SIG-M5 treated with dmso at 0.1 percent for 504 hours (cell line): ENCODE measurements around the gene SLC7A5.
"Not testable (repeated sequence)": the region's sequence is repeated elsewhere in the genome, so short reads cannot be mapped to it uniquely, and the experiment has no call there.

Experiments used
- DNase-seq: peaks from one replicate; lab custom pipeline; 2025; ENCODE audit not compliant: unreplicated experiment; lab: John Stamatoyannopoulos, UW

The SLC7A5 gene

DNA sequence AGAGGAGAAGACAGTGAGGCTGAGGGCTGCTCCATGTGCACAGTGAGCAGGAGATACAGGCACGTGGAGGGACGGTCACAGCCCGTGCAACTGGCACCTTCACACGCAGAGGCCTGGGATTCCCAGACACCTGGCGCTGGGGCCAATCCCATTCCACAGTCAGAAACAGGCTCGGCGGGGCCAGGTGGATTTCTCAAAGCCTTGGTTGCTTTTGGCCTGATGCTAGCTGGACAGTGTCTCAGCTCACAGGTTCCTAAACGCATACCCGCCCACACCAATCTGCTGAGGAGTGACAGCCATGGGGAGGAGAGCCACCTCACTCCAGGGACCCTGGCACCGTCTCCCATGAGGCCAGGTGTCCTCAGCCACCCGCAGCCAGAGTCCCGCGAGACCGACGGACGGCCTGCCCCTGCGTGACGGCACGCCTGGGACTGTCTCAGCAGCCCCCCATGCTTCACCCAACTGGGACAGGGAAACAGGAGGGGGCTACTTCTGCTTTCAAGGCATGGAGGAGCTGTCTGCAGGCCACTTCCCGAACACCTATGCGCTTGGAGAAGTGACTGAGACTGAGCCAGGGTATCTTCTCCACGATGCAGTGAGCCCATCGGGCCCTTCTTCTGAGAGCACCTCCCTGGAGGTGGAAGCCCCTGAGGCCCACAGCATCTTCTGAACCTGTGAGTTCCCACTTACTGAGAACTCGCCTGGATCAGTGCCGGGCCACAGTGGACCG, 6.5 kb downstream of the SLC7A5 start:
- not testable (repeated sequence) for DNase-seq

- not testable (repeated sequence) for DNase-seq
These were observed 7.8 kb downstream of the SLC7A5 start for GRCh38 chr16:87861300-87862099.

DNA sequence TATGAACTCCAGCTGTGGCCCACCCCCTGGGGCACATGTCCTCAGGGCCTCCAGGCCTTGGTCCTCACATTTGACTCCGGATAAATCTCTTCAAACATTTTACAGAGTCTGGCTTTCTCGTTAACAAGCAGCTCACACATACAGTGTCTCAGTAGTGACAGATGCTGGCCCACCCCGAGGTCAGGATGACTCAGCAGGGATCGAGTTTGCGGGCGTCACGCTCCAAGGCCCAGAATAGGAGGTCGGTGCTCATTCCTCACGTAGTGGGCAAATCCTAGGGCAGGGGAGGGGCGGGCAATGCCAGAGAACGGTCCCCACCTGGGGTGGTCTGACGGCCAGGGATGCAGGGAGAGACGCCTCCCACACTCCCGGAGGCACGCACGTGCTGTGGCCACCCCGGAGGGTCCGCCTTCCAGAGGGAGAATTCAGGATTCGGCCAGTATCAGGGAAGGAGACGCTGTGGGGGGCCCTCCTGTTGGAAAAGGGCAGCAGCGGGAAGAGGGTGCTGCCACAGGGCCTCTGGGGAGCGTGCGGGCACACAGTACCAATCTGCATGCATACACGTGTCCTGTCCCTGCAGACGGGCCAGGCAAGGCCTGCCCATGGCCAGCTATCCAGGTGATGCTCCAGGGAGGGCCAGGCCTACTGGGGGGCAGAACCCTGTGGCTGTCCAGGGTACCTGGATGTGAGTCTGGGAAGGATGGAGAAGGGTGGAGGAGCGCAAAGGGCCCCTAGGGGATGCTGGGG, 8.6 kb downstream of the SLC7A5 start:
- DNase-seq, result no peak

GRCh38 chr16:87858151-87858993, 10.9 kb downstream of the SLC7A5 start:
- not testable (repeated sequence) for DNase-seq

DNA sequence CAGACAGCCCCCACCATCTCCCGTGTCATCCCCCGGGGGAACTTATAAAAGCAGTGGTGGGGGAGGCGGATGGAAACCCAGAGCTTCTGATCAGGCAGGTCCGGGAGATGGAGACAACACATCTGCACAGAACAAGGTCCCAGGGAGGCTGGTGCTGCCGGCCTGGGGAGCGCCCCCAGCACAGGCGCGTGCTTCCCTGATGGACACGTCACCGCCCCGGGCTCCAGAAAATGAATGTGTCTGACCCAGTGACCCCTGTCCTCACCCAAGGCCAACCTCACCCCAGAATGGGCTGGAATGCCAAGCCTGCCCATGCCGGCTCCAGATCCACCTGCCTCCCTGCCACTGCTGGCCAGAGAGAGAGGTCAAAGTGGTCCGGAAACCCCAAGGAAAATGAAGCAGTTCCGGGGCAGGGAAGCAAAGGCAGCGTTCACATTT, 12.5 kb downstream of the SLC7A5 start:
- DNase-seq, result no peak

DNA sequence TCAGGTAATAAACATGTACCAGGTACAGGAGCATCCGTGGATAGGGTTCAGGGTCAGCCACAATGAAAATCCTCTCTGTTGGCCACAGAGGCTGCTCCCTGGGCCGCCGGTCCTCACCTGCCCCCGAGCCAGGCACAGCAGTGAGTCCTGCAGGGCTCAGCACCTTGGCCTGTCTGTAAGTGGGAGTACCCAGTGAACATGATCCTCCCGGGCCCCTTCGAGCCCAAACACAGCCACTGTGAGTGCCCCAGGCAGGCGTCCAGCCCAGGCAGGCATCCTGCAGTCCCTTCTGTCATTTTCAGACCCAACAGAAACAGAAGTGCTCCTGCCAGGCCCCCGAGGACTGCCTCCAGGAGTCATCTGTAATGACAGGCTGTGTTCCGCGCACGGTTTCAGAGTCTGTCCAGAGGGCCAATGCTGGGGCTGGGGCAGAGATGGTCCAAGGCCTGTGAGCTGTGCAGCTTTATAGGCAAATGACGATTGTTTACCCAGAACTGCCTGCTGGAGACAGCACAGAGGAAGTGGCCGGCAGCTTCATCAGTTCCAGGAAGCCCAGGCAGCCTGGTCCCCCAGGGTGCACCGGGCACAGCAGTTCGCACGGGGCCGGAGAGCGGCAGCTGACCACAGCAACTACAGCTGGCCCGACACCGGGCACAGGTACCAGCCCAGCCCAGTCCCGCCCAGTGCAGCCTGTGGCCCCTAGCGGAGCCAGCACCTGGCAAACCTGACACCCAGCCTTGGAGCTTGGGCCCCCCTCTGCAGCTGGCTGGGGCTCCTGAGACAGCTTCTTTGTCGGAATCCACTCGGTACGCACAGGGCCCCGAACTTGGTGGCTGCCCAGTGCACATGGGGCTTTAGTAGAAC, 13.2 kb downstream of the SLC7A5 start:
- no peak for DNase-seq

DNA sequence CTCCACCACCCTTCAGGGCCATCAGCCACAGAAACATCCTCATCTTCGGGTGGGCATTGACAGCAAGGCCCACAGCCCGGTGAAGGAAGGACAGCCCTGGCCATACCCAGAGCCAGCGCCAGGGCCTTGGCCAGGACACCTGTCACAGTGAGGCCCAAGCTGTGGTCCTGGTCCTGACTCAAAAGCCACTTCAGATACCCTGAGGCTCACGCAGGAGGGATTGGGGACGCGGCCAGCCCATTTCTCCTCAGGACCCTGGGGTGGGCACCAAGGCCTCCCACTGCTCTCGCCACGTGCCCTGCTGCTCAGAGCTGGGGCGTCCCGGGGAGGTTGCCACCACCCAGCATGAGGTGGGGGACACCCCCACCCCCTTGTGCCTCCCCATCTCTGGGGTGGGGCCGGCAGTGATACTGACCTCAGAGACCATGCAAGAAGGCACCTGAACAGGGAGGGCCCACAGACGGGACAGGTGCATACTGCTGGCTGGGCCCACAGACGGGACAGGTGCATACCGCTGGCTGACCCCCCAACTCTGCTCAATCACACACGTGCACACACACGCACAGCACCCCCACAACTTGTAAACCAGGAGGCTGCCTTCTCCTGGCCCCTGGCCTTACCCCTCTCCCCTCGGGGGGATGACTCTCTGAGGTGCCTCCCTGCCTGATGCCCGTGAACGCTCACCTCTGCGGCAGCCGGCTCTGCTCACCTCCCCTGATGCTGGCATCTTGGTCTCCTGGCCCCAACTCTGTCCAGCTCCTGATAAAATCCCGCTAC, 14.2 kb downstream of the SLC7A5 start:
- DNase-seq, result no peak

GRCh38 chr16:87854053-87854906, 15.0 kb downstream of the SLC7A5 start:
- DNase-seq, result peak; percentile 13

DNA sequence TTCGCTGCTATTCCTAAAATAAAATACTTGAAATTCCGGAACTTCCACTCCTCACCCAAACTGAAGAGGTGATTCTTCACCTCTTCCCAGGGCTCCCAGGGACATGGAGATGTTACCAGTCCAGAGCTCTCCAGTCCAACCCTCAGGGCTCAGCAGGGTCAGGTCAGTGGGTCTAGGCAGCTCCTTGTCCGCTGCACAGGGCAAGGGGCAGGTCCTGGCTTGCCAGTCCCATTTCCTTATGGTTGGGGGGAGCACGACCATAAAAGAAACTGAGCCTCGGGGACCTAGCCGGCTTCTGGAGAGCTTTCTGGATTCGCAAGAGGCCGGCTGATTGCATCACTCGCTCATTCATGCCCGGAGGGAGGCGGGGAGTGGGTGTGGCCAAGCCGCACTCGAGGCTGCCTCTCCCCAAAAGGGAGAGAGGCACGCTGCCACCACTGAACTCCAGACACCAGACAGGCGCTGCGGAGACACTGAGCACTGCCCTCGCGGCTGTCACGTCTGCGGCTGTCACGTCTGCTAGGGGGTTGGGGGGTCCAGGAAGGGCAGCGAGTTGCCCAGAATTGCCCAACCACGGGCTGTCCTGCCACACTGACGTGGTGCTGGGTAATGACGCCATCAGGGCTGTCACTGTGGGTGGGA, 15.8 kb downstream of the SLC7A5 start:
- DNase-seq, result peak; percentile 91

DNA sequence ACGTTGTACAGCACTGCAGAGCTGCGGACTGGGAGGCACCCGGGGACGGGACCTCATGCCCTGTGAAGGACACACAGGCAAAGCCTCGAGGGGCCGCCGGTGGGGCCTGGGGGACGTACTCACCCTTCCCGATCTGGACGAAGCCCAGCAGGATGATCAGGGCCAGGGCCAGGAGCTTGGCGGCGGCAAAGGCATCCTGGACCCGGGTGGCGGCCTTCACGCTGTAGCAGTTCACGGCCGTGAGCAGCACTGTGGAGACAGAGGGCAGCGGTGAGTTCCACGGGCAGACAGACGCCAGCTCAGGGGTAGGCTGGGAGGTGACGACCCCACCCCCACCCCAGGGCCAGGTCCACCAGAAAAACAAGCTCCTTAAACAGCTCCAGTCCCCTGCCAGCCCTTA, 17.7 kb downstream of the SLC7A5 start:
- DNase-seq, result no peak

DNA sequence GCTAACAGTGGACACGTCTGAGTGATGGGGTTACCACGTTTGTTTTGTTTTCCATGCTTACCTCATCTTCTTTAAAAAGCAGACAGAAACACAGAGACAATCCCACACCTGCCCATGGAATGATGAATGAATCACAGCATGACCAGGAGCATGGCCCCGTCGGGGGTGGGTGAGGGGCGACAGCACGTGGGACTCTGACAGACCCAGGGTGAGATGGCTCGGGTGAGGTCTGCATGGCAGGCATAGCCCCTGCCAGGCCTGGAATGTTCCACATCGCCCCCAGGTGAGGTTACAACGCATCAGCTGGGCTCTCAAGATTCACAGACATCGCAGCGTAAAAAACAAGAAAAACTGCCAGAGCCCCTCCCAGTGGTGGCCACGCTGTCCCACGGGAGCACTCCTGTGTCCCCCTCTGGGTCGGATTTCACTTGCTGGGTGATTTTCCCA, 18.1 kb downstream of the SLC7A5 start:
- no peak for DNase-seq

DNA sequence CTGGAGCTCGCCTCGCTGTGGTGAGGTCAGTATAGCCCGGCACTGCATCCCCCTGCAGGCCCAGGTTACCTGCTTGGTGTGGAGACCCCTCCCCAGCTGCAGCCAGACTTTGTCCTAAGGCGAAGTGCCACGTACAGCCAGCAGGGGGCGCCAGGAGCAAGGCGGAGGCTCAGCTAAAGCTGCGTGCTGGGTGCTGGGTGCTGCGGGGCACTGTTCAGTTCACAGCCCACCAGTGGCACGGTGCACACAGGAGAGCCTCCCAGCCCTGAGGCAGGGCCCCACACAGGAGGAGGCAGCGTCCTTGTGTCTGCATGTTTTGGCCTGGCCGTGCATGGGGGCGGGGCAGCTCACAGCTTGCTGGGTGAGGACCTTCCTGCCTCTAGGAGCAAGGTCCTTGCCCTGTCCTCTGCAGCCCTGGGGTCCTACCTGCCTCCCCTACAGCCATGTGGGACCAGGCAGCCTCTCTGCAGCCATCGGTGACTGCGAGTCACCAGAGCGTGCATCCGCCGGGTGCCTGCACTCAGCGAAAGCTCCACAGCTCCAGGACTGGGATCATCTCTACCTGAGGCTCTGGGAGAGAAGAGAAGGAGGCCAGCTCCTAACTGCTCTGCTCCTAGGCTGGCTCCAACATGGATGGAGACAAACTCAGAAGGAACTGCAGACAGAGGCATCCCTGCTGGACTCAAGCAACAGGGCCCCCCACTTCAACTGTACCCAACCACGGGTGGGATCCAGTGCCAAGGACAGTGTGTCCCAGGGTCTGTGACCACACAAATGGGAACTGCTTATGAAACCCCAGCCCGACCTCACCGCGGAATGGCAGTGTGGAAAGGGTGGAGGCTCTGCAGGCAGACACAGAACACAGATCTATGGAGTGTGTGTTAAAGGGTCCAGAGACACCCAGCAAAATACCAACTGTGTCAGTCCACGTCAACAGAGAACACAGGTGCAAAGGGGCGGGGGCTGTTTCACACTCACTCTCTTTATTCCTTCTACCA, 19.0 kb downstream of the SLC7A5 start:
- DNase-seq, result peak; percentile 23

DNA sequence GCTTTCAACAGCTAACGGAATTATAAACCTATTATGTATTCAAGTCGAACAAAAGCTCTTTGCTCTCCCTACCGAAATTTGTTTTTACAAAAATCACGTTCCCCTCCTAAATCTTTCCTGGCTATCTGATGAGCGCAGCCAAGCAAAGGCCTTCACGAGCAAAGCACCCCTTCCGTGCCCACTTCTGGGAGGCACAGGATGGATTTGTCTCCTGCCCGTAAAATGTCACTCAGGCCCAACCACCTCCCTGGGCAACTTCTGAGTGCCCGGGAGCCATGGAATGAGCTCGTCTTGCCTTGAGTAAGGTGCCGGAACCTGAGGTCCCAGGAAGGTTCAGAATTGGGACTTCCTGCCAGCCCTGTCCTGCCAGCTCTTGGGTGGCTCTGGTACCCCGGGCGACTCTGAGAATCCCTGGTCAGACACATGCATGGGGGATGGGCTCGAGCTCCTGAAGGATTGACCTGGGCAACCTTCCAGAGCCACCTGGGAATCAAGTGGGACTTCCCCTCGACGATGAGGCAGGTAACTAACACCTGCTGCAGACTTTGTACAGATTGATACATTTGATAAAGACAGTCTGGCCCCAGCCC, 19.8 kb downstream of the SLC7A5 start:
- DNase-seq, result no peak

- no peak for DNase-seq
These were observed 20.5 kb downstream of the SLC7A5 start for GRCh38 chr16:87848676-87849345.
